Endodermal cell (in vitro differentiated cells): ENCODE data around the gene OXSR1. TPM values are rescaled to one million over a fixed set of nuclear protein-coding genes. Genes with fewer than 3 reads are reported as not detected.

ENCODE experiments used
- DNase-seq: peaks from one replicate; pipeline ENCODE4 v3.0.0-alpha.2; 2017
- H3K27ac ChIP-seq: 2 replicates; pipeline ENCODE4 v1.5.1; 2013; ENCODE audit warnings: mild to moderate bottlenecking, low read depth, low read length, moderate library complexity
- H3K27me3 ChIP-seq: 2 replicates; pipeline ENCODE4 v1.6.1; 2013; ENCODE audit warnings: mild to moderate bottlenecking, low read length, moderate library complexity; ENCODE audit not compliant: insufficient read depth, control insufficient read depth, poor library complexity, severe bottlenecking
- H3K36me3 ChIP-seq: 2 replicates; pipeline ENCODE4 v1.7.0; 2013; ENCODE audit warnings: mild to moderate bottlenecking, low read length, moderate library complexity; ENCODE audit not compliant: control insufficient read depth, insufficient read depth
- H3K4me1 ChIP-seq: one replicate; pipeline ENCODE4 v1.7.0; 2013; ENCODE audit warnings: low read length; ENCODE audit not compliant: control insufficient read depth, insufficient read depth
- H3K4me3 ChIP-seq: 2 replicates; pipeline ENCODE4 v1.5.1; 2013; ENCODE audit warnings: mild to moderate bottlenecking, low read length, moderate library complexity
- H3K9ac ChIP-seq: 2 replicates; pipeline ENCODE4 v1.6.1; 2013; ENCODE audit warnings: mild to moderate bottlenecking, low read length, moderate library complexity; ENCODE audit not compliant: poor library complexity, severe bottlenecking; ENCODE audit errors: extremely low read depth
- H3K9me3 ChIP-seq: 2 replicates; pipeline ENCODE4 v1.6.1; 2013; ENCODE audit warnings: mild to moderate bottlenecking, low read length, moderate library complexity; ENCODE audit not compliant: control insufficient read depth
- H3K27ac Mint-ChIP-seq: 2 replicates; pipeline ENCODE4 v1.8.0; 2020; ENCODE audit warnings: mixed read lengths
- H3K27me3 Mint-ChIP-seq: 2 replicates; pipeline ENCODE4 v1.8.0; 2021; ENCODE audit warnings: mild to moderate bottlenecking, mixed read lengths; ENCODE audit not compliant: insufficient read depth
- H3K36me3 Mint-ChIP-seq: 2 replicates; pipeline ENCODE4 v1.8.0; 2020; ENCODE audit warnings: low read depth, mixed read lengths
- H3K4me1 Mint-ChIP-seq: 2 replicates; pipeline ENCODE4 v1.8.0; 2020; ENCODE audit warnings: mixed read lengths
- H3K4me3 Mint-ChIP-seq: 2 replicates; pipeline ENCODE4 v1.8.0; 2020; ENCODE audit warnings: mild to moderate bottlenecking, moderate library complexity, mixed read lengths
- H3K9me3 Mint-ChIP-seq: 2 replicates; pipeline ENCODE4 v1.8.0; 2020; ENCODE audit warnings: mild to moderate bottlenecking, mixed read lengths
- WGBS, 2 experiments: methylation state at CpG; one replicate each; pipeline versions ENCODE4 v1.1.5 to v1.1.7; 2013; ENCODE audit warnings: missing lambda C conversion rate in 2 of 2, mixed read lengths in 1 of 2; ENCODE audit not compliant: insufficient coverage in 1 of 2, insufficient read length in 1 of 2; 5-methylcytosine and 5-hydroxymethylcytosine counted together
- total RNA-seq, 2 donors: library from RNA; stranded (reverse); fragmentation: NEBNext Ultra II Directional in 1 of 2; extraction: Animal tissue kit (Norgen Biotek cat#: 25700) in 1 of 2; gene quantifications; 2 replicates in 1 of 2; 3 replicates in 1 of 2; pipeline ENCODE4 v1.2.1, GENCODE V29; 2021
- TF ChIP-seq, protein P1 (sequence below): fragments of 200-600 bp; sonication (generic); conservative IDR thresholded peaks from 2 replicates; pipeline ENCODE4 v1.5.0; 2021; ENCODE audit warnings: antibody characterized with exemption, mild to moderate bottlenecking

Gene OXSR1
- total RNA-seq, 2 donors from 2014 or later: 41.9 to 55.5 TPM

DNA sequence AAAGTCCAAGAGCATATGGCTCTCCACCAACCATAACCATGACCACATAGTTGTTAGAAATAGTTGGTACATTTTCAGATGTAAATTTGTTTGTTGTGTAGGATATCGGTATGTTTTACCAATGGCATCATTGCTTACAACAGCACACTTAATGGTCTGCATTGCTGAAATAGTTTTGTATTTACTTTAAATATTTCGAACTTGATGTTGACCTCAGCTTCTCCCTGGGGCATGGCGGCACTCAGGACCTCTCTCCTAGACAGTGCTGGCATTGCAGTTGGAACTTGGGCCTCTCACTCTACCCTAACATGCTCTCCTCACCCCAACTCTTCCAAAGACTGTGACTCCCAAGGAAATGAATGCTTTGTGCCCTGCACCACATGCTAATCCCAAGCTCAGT is 105.3 kb downstream of the OXSR1 start:
- H3K9ac ChIP-seq: no peak overlapping the region
- Mint-ChIP-seq H3K4me1 (peaks cover 7% of the 10 kb centered on the region), H3K36me3 (no peaks in the 10 kb centered on the region), H3K4me3 (no peak overlapping the region), H3K27ac (no peak overlapping the region), H3K9me3 (no peaks in the 10 kb centered on the region), H3K27me3 (peaks cover 3% of the 10 kb centered on the region)
- WGBS, 2 experiments: 88 to 96% methylated on average over 3 of the region's 3 CpGs
- H3K27ac ChIP-seq: no peak overlapping the region
- no peaks in the 10 kb centered on the region for H3K36me3 ChIP-seq
- no peak overlapping the region for H3K4me3 ChIP-seq
- TF ChIP-seq, protein P1, sequence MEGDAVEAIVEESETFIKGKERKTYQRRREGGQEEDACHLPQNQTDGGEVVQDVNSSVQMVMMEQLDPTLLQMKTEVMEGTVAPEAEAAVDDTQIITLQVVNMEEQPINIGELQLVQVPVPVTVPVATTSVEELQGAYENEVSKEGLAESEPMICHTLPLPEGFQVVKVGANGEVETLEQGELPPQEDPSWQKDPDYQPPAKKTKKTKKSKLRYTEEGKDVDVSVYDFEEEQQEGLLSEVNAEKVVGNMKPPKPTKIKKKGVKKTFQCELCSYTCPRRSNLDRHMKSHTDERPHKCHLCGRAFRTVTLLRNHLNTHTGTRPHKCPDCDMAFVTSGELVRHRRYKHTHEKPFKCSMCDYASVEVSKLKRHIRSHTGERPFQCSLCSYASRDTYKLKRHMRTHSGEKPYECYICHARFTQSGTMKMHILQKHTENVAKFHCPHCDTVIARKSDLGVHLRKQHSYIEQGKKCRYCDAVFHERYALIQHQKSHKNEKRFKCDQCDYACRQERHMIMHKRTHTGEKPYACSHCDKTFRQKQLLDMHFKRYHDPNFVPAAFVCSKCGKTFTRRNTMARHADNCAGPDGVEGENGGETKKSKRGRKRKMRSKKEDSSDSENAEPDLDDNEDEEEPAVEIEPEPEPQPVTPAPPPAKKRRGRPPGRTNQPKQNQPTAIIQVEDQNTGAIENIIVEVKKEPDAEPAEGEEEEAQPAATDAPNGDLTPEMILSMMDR: no peak
- H3K9me3 ChIP-seq: no peaks in the 10 kb centered on the region
- no peak for DNase-seq
- H3K27me3 ChIP-seq: no peaks in the 10 kb centered on the region
- no peaks in the 10 kb centered on the region for H3K4me1 ChIP-seq

DNA sequence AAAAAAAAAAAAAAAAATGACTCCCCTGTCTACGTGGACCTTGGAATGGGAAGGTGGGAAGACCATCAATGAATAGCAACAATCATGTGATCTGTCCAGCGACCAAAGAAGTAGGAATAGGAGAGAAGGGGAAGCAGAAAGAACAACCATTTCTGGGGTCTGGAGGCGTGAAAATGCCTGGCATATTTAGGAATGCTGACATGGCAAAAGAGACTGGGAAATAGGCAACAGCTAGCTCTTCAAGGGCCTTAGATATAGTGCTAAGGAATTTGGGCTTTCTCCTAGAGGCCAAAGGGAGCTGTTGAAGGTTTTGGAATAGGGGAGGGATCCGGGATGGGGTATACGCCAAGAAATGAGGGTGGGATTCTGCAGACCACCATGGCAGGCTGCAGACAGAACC is 106.2 kb downstream of the OXSR1 start:
- Mint-ChIP-seq H3K27me3 (no peaks in the 10 kb centered on the region), H3K27ac (no peak overlapping the region), H3K4me3 (no peak overlapping the region), H3K9me3 (no peaks in the 10 kb centered on the region), H3K36me3 (no peaks in the 10 kb centered on the region), H3K4me1 (peaks cover 7% of the 10 kb centered on the region)
- Histone ChIP-seq H3K9ac (no peak overlapping the region), H3K36me3 (no peaks in the 10 kb centered on the region), H3K27me3 (no peaks in the 10 kb centered on the region), H3K4me1 (no peaks in the 10 kb centered on the region), H3K27ac (no peak overlapping the region), H3K9me3 (no peaks in the 10 kb centered on the region), H3K4me3 (no peak overlapping the region)
- WGBS, 2 experiments: 78 to 93% methylated on average over 4 to 5 of the region's 5 CpGs
- TF ChIP-seq, protein P1: no peak
- DNase-seq: no peak

DNA sequence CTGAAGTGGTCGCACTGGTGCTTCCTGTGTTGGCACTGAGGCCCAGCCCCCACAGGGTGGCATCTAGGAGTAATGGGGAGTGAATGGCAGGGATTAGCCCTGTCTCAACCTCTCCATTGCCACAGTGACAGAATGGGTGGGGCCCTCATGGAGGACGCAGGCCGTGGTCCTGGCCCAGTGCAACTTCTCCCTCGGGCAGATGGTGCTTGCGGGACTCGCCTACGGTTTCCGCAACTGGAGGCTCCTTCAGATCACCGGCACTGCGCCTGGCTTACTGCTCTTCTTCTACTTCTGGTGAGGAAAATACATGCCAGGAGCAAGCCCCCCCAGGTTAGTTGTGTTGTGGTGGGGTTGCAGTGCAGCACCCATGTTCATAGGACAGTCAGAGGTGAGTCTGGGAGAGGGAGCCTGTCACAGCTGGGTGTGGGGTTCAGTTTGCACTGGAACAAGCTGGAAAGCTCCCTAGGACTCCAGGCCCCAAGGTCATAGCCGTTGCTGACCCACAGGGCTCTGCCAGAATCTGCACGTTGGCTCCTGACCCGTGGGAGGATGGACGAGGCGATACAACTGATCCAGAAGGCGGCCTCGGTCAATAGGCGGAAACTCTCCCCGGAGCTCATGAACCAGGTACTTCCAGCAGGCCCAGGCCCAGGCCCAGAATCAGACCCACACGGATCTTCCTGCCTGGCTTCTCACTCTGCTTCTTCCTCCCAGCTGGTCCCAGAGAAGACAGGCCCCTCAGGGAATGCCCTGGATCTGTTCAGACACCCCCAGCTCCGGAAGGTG is 109.7 kb downstream of the OXSR1 start:
- TF ChIP-seq, protein P1: no peak
- Histone ChIP-seq H3K36me3 (no peaks in the 10 kb centered on the region), H3K9me3 (no peaks in the 10 kb centered on the region), H3K27ac (no peak overlapping the region), H3K4me1 (no peaks in the 10 kb centered on the region), H3K9ac (no peak overlapping the region), H3K4me3 (no peak overlapping the region), H3K27me3 (no peaks in the 10 kb centered on the region)
- no peak overlapping the region for H3K27ac Mint-ChIP-seq
- no peak overlapping the region for H3K4me3 Mint-ChIP-seq
- 95% methylated on average over 17 to 21 of the region's 21 CpGs for WGBS, 2 experiments
- no peaks in the 10 kb centered on the region for H3K9me3 Mint-ChIP-seq
- H3K27me3 Mint-ChIP-seq: no peaks in the 10 kb centered on the region
- no peak for DNase-seq
- H3K4me1 Mint-ChIP-seq: no peaks in the 10 kb centered on the region
- H3K36me3 Mint-ChIP-seq: no peaks in the 10 kb centered on the region
